Central memory CD8-positive, alpha-beta T cell (primary cell): ENCODE data around the gene SLA2.
A peak's percentile ranks its signal among the peaks of the same experiment; 100 is the strongest.
"Not testable (repeated sequence)": the region's sequence is repeated elsewhere in the genome, so short reads cannot be mapped to it uniquely, and the experiment has no call there.

ENCODE experiments used
- ATAC-seq: fragments of 150-1000 bp; cut with Tn5 transposase; replicated peaks from 2 replicates; pipeline ENCODE4 v1.10.0; 2022; ENCODE audit warnings: mild to moderate bottlenecking, moderate FRiP score, moderate number of reproducible peaks; ENCODE audit not compliant: poor library complexity, severe bottlenecking; ENCODE audit errors: extremely low read depth
- DNase-seq, 2 donors: peaks; one replicate each; pipeline ENCODE4 v3.0.0; 2021; ENCODE audit warnings: low spot score in 2 of 2
- H3K27ac Mint-ChIP-seq: one replicate; pipeline ENCODE4 v1.8.0; 2022; ENCODE audit warnings: low read depth, mild to moderate bottlenecking, moderate library complexity, mixed read lengths
- H3K27me3 Mint-ChIP-seq: one replicate; pipeline ENCODE4 v1.8.0; 2022; ENCODE audit warnings: mixed read lengths
- H3K36me3 Mint-ChIP-seq: one replicate; pipeline ENCODE4 v1.8.0; 2022; ENCODE audit warnings: mild to moderate bottlenecking, moderate library complexity, mixed read lengths; ENCODE audit not compliant: insufficient read depth
- H3K4me1 Mint-ChIP-seq: one replicate; pipeline ENCODE4 v1.8.0; 2022; ENCODE audit warnings: mixed read lengths
- H3K4me3 Mint-ChIP-seq: one replicate; pipeline ENCODE4 v1.8.0; 2022; ENCODE audit warnings: mild to moderate bottlenecking, moderate library complexity, mixed read lengths
- H3K9me3 Mint-ChIP-seq: one replicate; pipeline ENCODE4 v1.8.0; 2022; ENCODE audit warnings: mixed read lengths

Gene SLA2

GRCh38 chr20:36642136-36642535 lies 3.9 kb downstream of the SLA2 start:
- Mint-ChIP-seq H3K27ac (peak overlapping the region; percentile 85), H3K36me3 (peaks cover 73% of the 10 kb centered on the region), H3K9me3 (no peaks in the 10 kb centered on the region), H3K27me3 (no peaks in the 10 kb centered on the region), H3K4me3 (peak overlapping the region; percentile 96), H3K4me1 (peaks cover 51% of the 10 kb centered on the region)
- no peak for DNase-seq
- ATAC-seq = no peak

DNA sequence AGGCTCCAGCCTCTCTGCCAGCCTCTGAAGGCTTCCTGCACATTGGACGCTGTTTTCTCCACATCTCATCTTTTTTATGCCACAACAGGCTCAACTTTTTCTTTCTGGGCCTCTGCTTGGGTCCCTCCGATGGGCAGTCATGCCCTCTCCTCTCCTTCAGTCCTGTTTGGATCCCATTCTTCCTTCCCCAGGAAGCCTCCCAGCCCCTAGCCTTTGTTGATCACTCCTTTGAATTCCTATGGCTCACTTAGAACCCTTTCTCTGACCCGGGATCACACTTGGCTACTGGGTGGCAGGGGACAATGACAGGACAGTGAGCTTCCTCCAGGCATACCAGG lies 4.5 kb downstream of the SLA2 start:
- DNase-seq = no peak
- H3K27ac Mint-ChIP-seq = peak overlapping the region; percentile 85
- H3K4me3 Mint-ChIP-seq = peak overlapping the region; percentile 96
- peaks cover 77% of the 10 kb centered on the region for H3K36me3 Mint-ChIP-seq
- H3K27me3 Mint-ChIP-seq = no peaks in the 10 kb centered on the region
- no peak for ATAC-seq
- peaks cover 47% of the 10 kb centered on the region for H3K4me1 Mint-ChIP-seq
- H3K9me3 Mint-ChIP-seq = no peaks in the 10 kb centered on the region

DNA sequence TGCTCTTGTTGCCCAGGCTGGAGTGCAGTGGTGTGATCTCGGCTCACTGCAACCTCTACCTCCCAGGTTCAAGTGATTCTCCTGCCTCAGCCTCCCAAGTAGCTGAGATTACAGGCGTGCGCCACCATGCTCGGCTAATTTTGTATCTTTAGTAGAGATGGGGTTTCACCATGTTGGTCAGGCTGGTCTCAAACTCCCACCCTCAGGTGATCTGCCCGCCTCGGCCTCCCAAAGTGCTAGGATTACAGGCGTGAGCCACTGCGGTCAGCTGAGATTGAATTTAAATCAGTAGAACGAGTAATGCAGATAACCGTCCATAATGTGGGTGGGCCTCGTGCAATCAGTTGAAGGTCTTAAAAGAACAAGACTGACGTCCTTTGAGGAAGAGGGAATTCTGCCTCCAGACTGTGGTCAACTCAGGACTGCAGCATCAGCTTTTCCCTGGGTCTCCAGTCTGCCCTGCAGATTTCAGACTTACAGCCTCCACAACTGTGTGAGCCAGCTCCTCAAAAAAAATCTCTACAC lies 7.1 kb downstream of the SLA2 start:
- H3K36me3 Mint-ChIP-seq = peaks cover 78% of the 10 kb centered on the region
- not testable (repeated sequence) for ATAC-seq, H3K9me3 Mint-ChIP-seq, H3K27ac Mint-ChIP-seq, DNase-seq, H3K27me3 Mint-ChIP-seq, H3K4me3 Mint-ChIP-seq
- H3K4me1 Mint-ChIP-seq = peaks cover 33% of the 10 kb centered on the region

DNA sequence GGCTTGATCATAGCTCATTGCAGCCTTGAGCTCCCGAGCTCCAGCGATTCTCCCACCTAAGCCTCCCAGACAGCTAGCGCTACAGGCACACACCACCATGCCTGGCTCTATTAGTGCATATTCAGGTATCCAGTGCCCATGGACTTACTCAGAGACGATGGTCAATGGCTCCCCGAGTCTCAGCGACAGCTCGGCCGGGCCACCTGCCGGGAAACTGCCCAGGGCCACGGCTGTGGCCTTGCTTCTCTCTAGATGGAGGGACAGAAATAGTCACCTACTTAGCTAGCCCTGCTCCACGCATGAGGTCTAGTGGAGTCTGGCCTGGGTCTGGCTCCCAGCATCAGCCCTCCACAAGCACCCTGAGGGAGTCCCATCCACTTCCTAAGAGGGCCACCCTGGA lies 11.7 kb downstream of the SLA2 start:
- peaks cover 34% of the 10 kb centered on the region for H3K4me1 Mint-ChIP-seq
- ATAC-seq (no peak), DNase-seq (no peak)
- H3K9me3 Mint-ChIP-seq = no peaks in the 10 kb centered on the region
- H3K4me3 Mint-ChIP-seq = no peak overlapping the region
- no peaks in the 10 kb centered on the region for H3K27me3 Mint-ChIP-seq
- peak overlapping the region; percentile 61 for H3K27ac Mint-ChIP-seq
- peaks cover 59% of the 10 kb centered on the region for H3K36me3 Mint-ChIP-seq

DNA sequence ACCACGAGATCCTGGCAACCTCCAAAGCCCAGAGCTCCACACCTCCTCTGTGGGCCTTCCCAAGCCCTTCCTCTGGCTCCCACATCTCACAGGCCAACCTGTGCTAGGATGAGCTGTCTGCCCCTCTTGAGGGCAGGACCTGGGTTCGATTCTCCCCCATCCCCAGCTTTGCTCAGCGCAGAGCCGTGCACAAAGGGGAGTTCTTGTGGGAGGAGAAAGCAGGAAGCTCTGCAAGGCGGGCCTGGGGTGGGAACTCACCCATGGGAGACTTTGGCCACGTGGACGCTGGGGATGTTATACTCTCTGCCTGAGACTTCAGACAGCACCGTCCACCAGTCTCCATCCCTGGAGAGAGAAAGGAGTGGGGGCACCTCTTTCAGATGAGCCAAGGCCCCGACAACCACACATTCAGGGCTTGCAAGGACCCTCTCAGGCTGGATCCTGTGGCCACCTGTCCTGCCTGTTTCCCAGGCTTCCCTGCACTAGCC lies 12.7 kb downstream of the SLA2 start:
- Mint-ChIP-seq H3K36me3 (peaks cover 49% of the 10 kb centered on the region), H3K4me1 (peaks cover 40% of the 10 kb centered on the region), H3K9me3 (no peaks in the 10 kb centered on the region), H3K27me3 (no peaks in the 10 kb centered on the region), H3K27ac (peak overlapping the region; percentile 89), H3K4me3 (no peak overlapping the region)
- DNase-seq (no peak), ATAC-seq (no peak)

GRCh38 chr20:36632487-36633284 lies 13.3 kb downstream of the SLA2 start:
- Mint-ChIP-seq H3K9me3 (no peaks in the 10 kb centered on the region), H3K4me1 (peaks cover 44% of the 10 kb centered on the region), H3K36me3 (peaks cover 49% of the 10 kb centered on the region), H3K27me3 (no peaks in the 10 kb centered on the region), H3K4me3 (no peak overlapping the region), H3K27ac (peak overlapping the region; percentile 89)
- no peak for ATAC-seq
- DNase-seq = no peak

GRCh38 chr20:36632147-36632486 lies 13.9 kb downstream of the SLA2 start:
- no peak for ATAC-seq
- H3K9me3 Mint-ChIP-seq = no peaks in the 10 kb centered on the region
- H3K4me3 Mint-ChIP-seq = no peak overlapping the region

GRCh38 chr20:36631646-36632045 lies 14.3 kb downstream of the SLA2 start:
- peaks cover 53% of the 10 kb centered on the region for H3K4me1 Mint-ChIP-seq
- DNase-seq = no peak
- peaks cover 51% of the 10 kb centered on the region for H3K36me3 Mint-ChIP-seq
- ATAC-seq = no peak
- H3K27me3 Mint-ChIP-seq = no peaks in the 10 kb centered on the region
- H3K27ac Mint-ChIP-seq = peak overlapping the region; percentile 89
- no peaks in the 10 kb centered on the region for H3K9me3 Mint-ChIP-seq
- H3K4me3 Mint-ChIP-seq = no peak overlapping the region

More at GRCh38 chr20:36632147-36632486, 13.9 kb downstream of the SLA2 start:
- no peak for DNase-seq
- Mint-ChIP-seq H3K27me3 (no peaks in the 10 kb centered on the region), H3K36me3 (peaks cover 51% of the 10 kb centered on the region), H3K4me1 (peaks cover 49% of the 10 kb centered on the region), H3K27ac (peak overlapping the region; percentile 89)

DNA sequence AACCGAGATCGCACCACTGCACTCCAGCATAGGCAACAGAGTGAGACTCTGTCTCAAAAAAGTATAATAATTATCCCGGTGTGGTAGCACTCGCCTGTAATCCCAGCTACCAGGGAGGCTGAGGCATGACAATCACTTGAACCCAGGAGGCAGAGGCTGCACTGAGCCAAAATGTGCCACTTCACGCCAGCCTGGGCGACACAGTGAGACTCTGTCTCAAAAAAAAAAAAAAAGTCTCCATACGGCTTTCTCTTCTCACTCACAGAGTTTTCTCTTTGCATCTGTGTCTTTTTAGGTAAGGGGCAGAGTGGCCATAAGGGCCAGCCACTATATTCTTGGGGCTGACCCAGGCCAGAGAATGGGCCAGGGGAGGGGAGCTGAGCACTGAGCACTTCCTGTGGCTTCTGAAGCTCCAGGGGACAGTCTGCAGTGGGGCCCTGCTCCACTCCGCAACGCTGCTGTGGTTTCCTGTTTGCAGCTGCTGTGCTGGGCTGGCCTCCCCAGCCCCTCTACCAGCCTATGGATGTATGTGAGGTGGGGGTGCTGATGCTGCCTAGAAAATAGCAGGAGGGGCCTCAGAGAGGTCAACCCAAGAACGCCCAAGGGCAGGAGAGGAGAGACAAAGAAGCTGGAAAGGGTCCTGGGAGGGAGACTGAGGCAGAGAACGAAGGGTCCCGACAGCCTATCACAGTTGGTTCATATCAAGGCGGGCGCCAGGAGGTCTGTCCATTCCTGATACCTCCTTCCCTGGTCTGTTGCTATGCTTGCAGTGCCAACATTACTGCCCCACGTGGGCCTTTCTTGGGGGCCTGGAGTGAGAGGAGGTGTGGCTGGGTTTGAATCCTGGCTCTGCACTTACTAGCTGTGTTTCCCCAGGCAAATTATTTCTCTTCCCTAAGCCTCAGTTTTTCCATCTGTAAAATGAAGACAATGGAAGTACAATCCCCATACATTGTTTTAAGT lies 16.0 kb downstream of the SLA2 start:
- ATAC-seq (peak; percentile 71), DNase-seq (peak in 1 of 2 donors; percentile 52)
- Mint-ChIP-seq H3K9me3 (no peaks in the 10 kb centered on the region), H3K27me3 (no peaks in the 10 kb centered on the region), H3K27ac (peak overlapping the region; percentile 90), H3K36me3 (peaks cover 52% of the 10 kb centered on the region), H3K4me3 (peak overlapping the region; percentile 74), H3K4me1 (peaks cover 52% of the 10 kb centered on the region)

- Mint-ChIP-seq H3K27ac (peak overlapping the region; percentile 90), H3K4me3 (peak overlapping the region; percentile 20), H3K4me1 (peaks cover 57% of the 10 kb centered on the region), H3K36me3 (peaks cover 58% of the 10 kb centered on the region), H3K27me3 (no peaks in the 10 kb centered on the region), H3K9me3 (no peaks in the 10 kb centered on the region)
- ATAC-seq (peak; percentile 88), DNase-seq (peak in 1 of 2 donors; percentile 73)
These were observed 17.9 kb downstream of the SLA2 start for GRCh38 chr20:36628076-36628475.

DNA sequence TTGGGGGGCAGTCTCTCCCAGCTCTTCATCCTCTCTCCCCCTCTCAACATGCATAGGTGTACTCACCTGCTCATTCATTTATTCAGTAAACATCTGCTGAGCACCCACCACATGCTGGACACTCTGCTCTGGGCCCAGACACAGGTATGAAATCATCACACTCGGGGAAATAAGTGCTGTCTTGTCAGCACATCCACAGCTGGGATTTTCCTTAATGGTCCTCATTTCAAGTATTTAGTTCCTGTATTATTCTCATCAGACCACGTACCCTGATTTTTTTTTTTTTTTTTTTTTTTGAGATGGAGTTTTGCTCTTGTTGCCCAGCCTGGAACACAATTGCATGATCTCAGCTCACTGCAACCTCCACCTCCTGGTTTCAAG lies 21.1 kb downstream of the SLA2 start:
- Mint-ChIP-seq H3K27me3 (no peaks in the 10 kb centered on the region), H3K36me3 (peaks cover 55% of the 10 kb centered on the region), H3K4me3 (no peak overlapping the region), H3K4me1 (peaks cover 51% of the 10 kb centered on the region), H3K9me3 (no peaks in the 10 kb centered on the region), H3K27ac (peak overlapping the region; percentile 64)
- DNase-seq (no peak), ATAC-seq (no peak)

DNA sequence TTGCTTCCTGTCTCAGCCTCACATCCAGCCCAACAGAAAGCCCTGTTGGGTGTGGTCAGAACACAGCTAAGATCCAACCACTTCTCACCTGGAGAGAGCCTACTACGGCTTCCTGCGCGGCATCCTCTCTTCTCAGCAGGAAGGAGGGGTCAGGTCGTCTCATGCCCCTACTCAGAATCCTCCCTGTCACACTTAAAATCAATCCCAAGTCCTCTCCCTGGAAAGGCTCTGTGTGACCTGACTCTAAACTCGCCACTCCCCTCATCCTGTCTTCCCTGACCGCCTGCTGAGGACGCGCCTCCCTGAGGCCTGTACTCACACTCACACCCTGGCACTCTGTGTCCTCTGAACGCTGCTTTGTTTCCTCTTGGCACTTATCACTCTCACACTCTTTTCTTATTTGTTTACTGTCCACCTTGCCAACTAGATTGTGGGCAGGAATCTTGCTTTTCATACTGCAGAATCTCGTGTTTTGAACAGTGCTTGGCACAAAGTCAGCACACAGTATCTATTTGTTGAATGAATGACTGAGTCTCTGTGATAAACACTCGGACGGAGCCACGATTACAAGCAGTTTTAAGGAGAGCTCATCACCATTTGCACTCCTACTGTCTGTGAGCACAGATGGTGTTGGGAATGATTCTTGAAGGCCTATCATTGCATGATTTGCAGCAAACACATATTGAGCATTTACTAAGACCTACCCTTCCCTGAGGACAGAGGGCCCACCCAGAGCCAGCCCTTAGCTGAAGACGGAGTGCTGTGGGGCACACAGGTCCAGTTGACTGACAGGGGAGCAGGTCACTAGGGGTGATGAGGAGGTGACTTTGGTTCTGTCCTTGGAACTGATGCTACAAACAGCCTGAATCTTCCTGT lies 21.7 kb downstream of the SLA2 start:
- peaks cover 52% of the 10 kb centered on the region for H3K36me3 Mint-ChIP-seq
- no peaks in the 10 kb centered on the region for H3K27me3 Mint-ChIP-seq
- no peak for ATAC-seq
- peaks cover 46% of the 10 kb centered on the region for H3K4me1 Mint-ChIP-seq
- no peak for DNase-seq
- no peak overlapping the region for H3K4me3 Mint-ChIP-seq
- peak overlapping the region; percentile 64 for H3K27ac Mint-ChIP-seq
- no peaks in the 10 kb centered on the region for H3K9me3 Mint-ChIP-seq
